HL-60 (cell line): ENCODE results near the gene BCL11A.

ENCODE experiments used
- CTCF ChIP-seq: IDR thresholded peaks from one replicate; pipeline ENCODE4 v1.5.1; 2011; ENCODE audit warnings: low read length, control low read depth, inconsistent platforms; ENCODE audit not compliant: insufficient read depth
- REST ChIP-seq: IDR thresholded peaks from 2 replicates; pipeline ENCODE4 v1.6.1; 2012; ENCODE audit warnings: low read depth; ENCODE audit not compliant: insufficient replicate concordance

GRCh38 chr2:60519231-60519863 is 34.1 kb downstream of the BCL11A start:
- no peak for TF ChIP-seq CTCF
- no peak for TF ChIP-seq REST
